Astrocyte (in vitro differentiated cells and primary cell): ENCODE results near the gene HASPIN. TPM values are rescaled to one million over a fixed set of nuclear protein-coding genes. Genes with fewer than 3 reads are reported as not detected.
"Not testable (repeated sequence)": the region's sequence is repeated elsewhere in the genome, so short reads cannot be mapped to it uniquely, and the experiment has no call there.

ENCODE experiments used
- DNase-seq: peaks from one replicate; pipeline ENCODE4 v3.0.0-alpha.2; 2010; ENCODE audit warnings: low read depth
- FAIRE-seq: peaks from 2 replicates; lab custom pipeline; 2011; peaks lifted over from hg19 to GRCh38; lab: Jason Lieb, UNC
- H2AFZ ChIP-seq: 2 replicates; pipeline ENCODE4 v1.6.0; 2012; ENCODE audit warnings: low read depth, low read length, inconsistent platforms
- H3K27ac ChIP-seq: 2 replicates; pipeline ENCODE4 v1.5.1; 2011; ENCODE audit warnings: low read depth, low read length, inconsistent platforms
- H3K27me3 ChIP-seq: 2 replicates; pipeline ENCODE4 v1.6.0; 2011; ENCODE audit warnings: low read length, inconsistent platforms; ENCODE audit not compliant: insufficient read depth
- H3K36me3 ChIP-seq: 2 replicates; pipeline ENCODE4 v1.5.1; 2011; ENCODE audit warnings: low read length, inconsistent platforms; ENCODE audit not compliant: insufficient read depth
- H3K4me1 ChIP-seq: 2 replicates; pipeline ENCODE4 v1.5.1; 2011; ENCODE audit warnings: low read length, inconsistent platforms; ENCODE audit not compliant: insufficient read depth
- H3K4me2 ChIP-seq: 2 replicates; pipeline ENCODE4 v1.6.0; 2012; ENCODE audit warnings: low read length, inconsistent platforms
- H3K4me3 ChIP-seq: 2 replicates; pipeline ENCODE4 v1.5.1; 2011; ENCODE audit warnings: low read depth, mild to moderate bottlenecking, low read length, inconsistent platforms; ENCODE audit not compliant: insufficient read depth
- H3K79me2 ChIP-seq: 2 replicates; pipeline ENCODE4 v1.6.0; 2012; ENCODE audit warnings: mild to moderate bottlenecking, low read length, inconsistent platforms; ENCODE audit not compliant: insufficient read depth
- H3K9ac ChIP-seq: 2 replicates; pipeline ENCODE4 v1.6.0; 2012; ENCODE audit warnings: mild to moderate bottlenecking, low read length, inconsistent platforms
- H3K9me3 ChIP-seq: 2 replicates; pipeline ENCODE4 v1.5.1; 2012; ENCODE audit warnings: low read depth, mild to moderate bottlenecking, low read length, inconsistent platforms; ENCODE audit not compliant: insufficient read depth
- H4K20me1 ChIP-seq: 2 replicates; pipeline ENCODE4 v1.6.0; 2012; ENCODE audit warnings: low read length, inconsistent platforms; ENCODE audit not compliant: insufficient read depth
- H3K27ac Mint-ChIP-seq: one replicate; pipeline ENCODE4 v1.8.0; 2021; ENCODE audit warnings: mild to moderate bottlenecking, mixed read lengths; ENCODE audit not compliant: unreplicated experiment
- H3K27me3 Mint-ChIP-seq: one replicate; pipeline ENCODE4 v1.8.0; 2021; ENCODE audit warnings: low read depth, mixed read lengths; ENCODE audit not compliant: unreplicated experiment
- H3K36me3 Mint-ChIP-seq: one replicate; pipeline ENCODE4 v1.8.0; 2021; ENCODE audit warnings: low read depth, mixed read lengths; ENCODE audit not compliant: unreplicated experiment
- H3K4me1 Mint-ChIP-seq: one replicate; pipeline ENCODE4 v1.8.0; 2021; ENCODE audit warnings: low read depth, mixed read lengths; ENCODE audit not compliant: unreplicated experiment
- H3K4me3 Mint-ChIP-seq: one replicate; pipeline ENCODE4 v1.8.0; 2021; ENCODE audit warnings: mild to moderate bottlenecking, moderate library complexity, mixed read lengths; ENCODE audit not compliant: unreplicated experiment
- H3K9me3 Mint-ChIP-seq: one replicate; pipeline ENCODE4 v1.8.0; 2021; ENCODE audit warnings: mild to moderate bottlenecking, mixed read lengths; ENCODE audit not compliant: unreplicated experiment
- EZH2 ChIP-seq: IDR thresholded peaks from 2 replicates; pipeline ENCODE4 v1.6.1; 2012; ENCODE audit warnings: mild to moderate bottlenecking, low read length, inconsistent platforms; ENCODE audit not compliant: insufficient read depth
- total RNA-seq: library from RNA; stranded (reverse); gene quantifications from 2 replicates; pipeline ENCODE4 v1.2.1, GENCODE V29; 2021
- TF ChIP-seq, protein P1 (sequence below): IDR thresholded peaks from 2 replicates; pipeline ENCODE4 v1.5.1; 2011; ENCODE audit warnings: low read depth, mild to moderate bottlenecking, inconsistent platforms, low read length, moderate library complexity; ENCODE audit not compliant: insufficient read depth

The HASPIN gene
- total RNA-seq, 1 donor from 2014 or later = 2.4 TPM

DNA sequence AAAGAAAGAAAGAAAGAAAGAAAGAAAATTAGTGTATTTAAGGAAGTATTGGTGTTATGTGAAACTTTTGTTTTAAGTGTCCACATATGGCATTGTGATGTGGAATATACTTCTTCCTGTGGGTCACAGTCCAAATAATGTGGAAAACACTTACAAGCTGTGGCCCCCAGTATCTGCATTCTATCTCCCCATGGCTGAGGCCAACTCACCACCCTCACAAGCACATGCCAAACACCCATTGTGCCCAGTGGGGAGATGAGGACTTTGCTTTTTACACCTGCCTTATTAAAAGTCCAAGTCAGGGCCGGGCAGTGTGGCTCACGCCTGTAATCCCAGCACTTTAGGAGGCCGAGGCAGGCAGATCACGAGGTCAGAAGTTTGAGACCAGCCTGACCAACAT, 23.8 kb upstream of the HASPIN start:
- Mint-ChIP-seq H3K4me3 (no peak overlapping the region), H3K9me3 (peaks cover 2% of the 10 kb centered on the region), H3K27me3 (peaks cover 4% of the 10 kb centered on the region), H3K4me1 (no peaks in the 10 kb centered on the region), H3K27ac (no peak overlapping the region), H3K36me3 (peaks cover 2% of the 10 kb centered on the region)
- Histone ChIP-seq H3K9ac (no peak overlapping the region), H3K9me3 (peaks cover 5% of the 10 kb centered on the region), H3K4me3 (no peak overlapping the region), H4K20me1 (no peaks in the 10 kb centered on the region), H2AFZ (no peak overlapping the region), H3K79me2 (no peaks in the 10 kb centered on the region), H3K36me3 (no peaks in the 10 kb centered on the region), H3K4me2 (no peak overlapping the region), H3K27me3 (peaks cover 14% of the 10 kb centered on the region), H3K27ac (no peak overlapping the region), H3K4me1 (peaks cover 7% of the 10 kb centered on the region)
- no peak for DNase-seq
- TF ChIP-seq, protein P1, sequence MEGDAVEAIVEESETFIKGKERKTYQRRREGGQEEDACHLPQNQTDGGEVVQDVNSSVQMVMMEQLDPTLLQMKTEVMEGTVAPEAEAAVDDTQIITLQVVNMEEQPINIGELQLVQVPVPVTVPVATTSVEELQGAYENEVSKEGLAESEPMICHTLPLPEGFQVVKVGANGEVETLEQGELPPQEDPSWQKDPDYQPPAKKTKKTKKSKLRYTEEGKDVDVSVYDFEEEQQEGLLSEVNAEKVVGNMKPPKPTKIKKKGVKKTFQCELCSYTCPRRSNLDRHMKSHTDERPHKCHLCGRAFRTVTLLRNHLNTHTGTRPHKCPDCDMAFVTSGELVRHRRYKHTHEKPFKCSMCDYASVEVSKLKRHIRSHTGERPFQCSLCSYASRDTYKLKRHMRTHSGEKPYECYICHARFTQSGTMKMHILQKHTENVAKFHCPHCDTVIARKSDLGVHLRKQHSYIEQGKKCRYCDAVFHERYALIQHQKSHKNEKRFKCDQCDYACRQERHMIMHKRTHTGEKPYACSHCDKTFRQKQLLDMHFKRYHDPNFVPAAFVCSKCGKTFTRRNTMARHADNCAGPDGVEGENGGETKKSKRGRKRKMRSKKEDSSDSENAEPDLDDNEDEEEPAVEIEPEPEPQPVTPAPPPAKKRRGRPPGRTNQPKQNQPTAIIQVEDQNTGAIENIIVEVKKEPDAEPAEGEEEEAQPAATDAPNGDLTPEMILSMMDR = no peak
- TF ChIP-seq EZH2 = no peak
- FAIRE-seq = no peak

DNA sequence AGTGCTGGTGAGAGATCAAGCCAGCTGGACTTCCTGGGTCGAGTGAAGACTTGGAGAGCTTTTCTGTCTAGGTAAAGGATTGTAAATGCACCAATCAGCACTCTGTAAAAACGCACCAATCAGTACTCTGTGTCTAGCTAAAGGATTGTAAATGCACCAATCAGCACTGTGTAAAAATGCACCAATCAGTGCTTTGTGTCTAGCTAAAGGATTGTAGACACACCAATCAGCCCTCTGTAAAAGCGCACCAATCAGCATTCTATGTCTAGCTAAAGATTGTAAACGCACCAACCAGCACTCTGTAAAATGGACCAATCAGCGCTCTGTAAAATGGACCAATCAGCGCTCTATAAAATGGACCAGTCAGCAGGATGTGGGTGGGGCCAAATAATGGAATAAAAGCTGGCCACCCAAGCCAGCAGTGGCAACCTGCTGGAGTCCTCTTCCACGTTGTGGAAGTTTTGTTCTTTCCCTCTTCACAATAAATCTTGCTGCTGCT, 21.6 kb upstream of the HASPIN start:
- not testable (repeated sequence) for H3K9me3 Mint-ChIP-seq, H3K27ac Mint-ChIP-seq, H3K36me3 Mint-ChIP-seq, H3K4me1 ChIP-seq, H3K9ac ChIP-seq, H3K4me2 ChIP-seq, H3K4me1 Mint-ChIP-seq, H3K9me3 ChIP-seq, H3K36me3 ChIP-seq, H3K27ac ChIP-seq, H4K20me1 ChIP-seq, H2AFZ ChIP-seq, H3K79me2 ChIP-seq, H3K27me3 ChIP-seq, FAIRE-seq, H3K4me3 Mint-ChIP-seq, H3K4me3 ChIP-seq, DNase-seq, H3K27me3 Mint-ChIP-seq

DNA sequence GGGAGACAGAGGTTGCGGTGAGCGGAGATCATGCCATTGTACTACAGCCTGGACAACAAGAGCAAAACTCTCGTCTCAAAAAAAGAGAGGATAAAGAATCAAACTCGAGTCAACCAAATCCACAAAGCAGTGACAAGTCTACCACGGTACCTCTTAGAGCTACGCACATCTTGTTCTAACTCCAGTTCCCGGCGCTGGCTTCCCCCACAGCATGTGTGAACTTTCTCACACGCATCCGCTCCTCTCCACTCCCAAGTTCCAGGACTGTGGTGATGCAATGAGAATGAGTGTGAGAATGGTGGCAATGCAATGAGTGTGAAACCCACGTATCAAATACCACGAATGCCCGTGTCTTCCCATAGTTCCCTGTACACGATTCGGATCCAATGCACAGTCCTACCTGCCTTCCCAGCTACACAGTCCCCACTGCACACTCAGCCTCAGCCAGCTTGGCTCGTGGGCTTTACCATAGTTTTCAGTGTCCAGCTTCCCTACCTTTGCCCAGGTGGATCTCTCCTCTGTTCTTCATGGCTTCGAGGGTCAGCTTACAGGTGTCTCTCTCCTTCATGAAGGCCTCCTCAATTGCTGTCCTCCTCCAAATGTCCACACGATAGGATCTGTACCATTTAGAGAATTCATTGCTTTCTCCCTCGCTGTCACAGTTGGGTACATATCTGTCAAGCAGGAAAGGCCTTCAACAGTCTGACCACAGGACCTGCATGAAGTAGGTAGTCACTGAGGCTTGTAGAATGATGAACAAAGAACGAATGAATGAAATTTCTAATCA, 18.6 kb upstream of the HASPIN start:
- Histone ChIP-seq H3K4me3 (no peak overlapping the region), H4K20me1 (no peaks in the 10 kb centered on the region), H3K9ac (no peak overlapping the region), H3K27ac (no peak overlapping the region), H2AFZ (no peak overlapping the region), H3K4me1 (no peaks in the 10 kb centered on the region), H3K4me2 (no peak overlapping the region), H3K27me3 (no peaks in the 10 kb centered on the region), H3K79me2 (no peaks in the 10 kb centered on the region), H3K36me3 (no peaks in the 10 kb centered on the region), H3K9me3 (no peaks in the 10 kb centered on the region)
- no peak overlapping the region for H3K4me3 Mint-ChIP-seq
- FAIRE-seq (no peak), DNase-seq (no peak)
- H3K9me3 Mint-ChIP-seq = no peaks in the 10 kb centered on the region
- H3K36me3 Mint-ChIP-seq = peaks cover 4% of the 10 kb centered on the region
- TF ChIP-seq, protein P1 = no peak
- no peak for TF ChIP-seq EZH2
- H3K27me3 Mint-ChIP-seq = peaks cover 2% of the 10 kb centered on the region
- no peaks in the 10 kb centered on the region for H3K4me1 Mint-ChIP-seq
- H3K27ac Mint-ChIP-seq = no peak overlapping the region

DNA sequence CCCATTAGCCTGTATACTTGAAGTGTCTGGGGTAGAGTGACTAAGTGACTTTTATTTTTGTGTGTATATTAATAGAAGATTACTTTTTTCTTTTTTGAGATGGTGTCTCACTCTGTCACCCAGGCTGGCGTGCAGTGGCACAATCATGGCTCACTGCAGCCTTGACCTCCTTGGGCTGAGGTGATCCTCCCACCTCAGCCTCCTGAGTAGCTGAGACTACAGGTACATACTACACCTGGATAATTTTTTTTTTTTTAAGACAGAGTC, 18.1 kb upstream of the HASPIN start:
- not testable (repeated sequence) for H3K27me3 ChIP-seq, H3K9me3 ChIP-seq, H3K79me2 ChIP-seq, H2AFZ ChIP-seq, H3K4me3 ChIP-seq, H3K4me1 ChIP-seq, H3K27ac ChIP-seq, H3K36me3 Mint-ChIP-seq, H3K4me3 Mint-ChIP-seq, H3K9me3 Mint-ChIP-seq, H3K27me3 Mint-ChIP-seq, H3K36me3 ChIP-seq, H3K9ac ChIP-seq, FAIRE-seq, DNase-seq, H3K4me1 Mint-ChIP-seq, H4K20me1 ChIP-seq, H3K4me2 ChIP-seq, H3K27ac Mint-ChIP-seq
